Activated CD8-positive, alpha-beta T cell treated with anti-CD3 and anti-CD28 coated beads, Interleukin-2, amount 10 ng/mL, durations not matched to agents 7 days and 5 days (primary cell): Measurements from ENCODE around the gene AQP3. TPM values are rescaled to one million over a fixed set of nuclear protein-coding genes. Genes with fewer than 3 reads are reported as not detected.

Experiments used
- ATAC-seq: fragments of 150-1000 bp; cut with Tn5 transposase; one replicate; pipeline ENCODE4 v1.10.0; 2021; ENCODE audit warnings: moderate library complexity
- CTCF ChIA-PET: fragments of 350-600 bp; sonication (Branson Sonifier 250); formaldehyde crosslinking; loops from one replicate; lab custom pipeline; 2021; ENCODE audit warnings: antibody characterized with exemption; lab: Charles Lee
- POLR2A ChIA-PET: fragments of 350-600 bp; sonication (Branson Sonifier 250); formaldehyde crosslinking; loops from one replicate; lab custom pipeline; 2021; ENCODE audit warnings: antibody characterized with exemption; lab: Charles Lee
- DNase-seq: peaks from one replicate; pipeline ENCODE4 v3.0.0-alpha.2; 2020
- H3K27ac Mint-ChIP-seq: one replicate; pipeline ENCODE4 v1.8.0; 2021; ENCODE audit warnings: mild to moderate bottlenecking, mixed read lengths
- H3K27me3 Mint-ChIP-seq: one replicate; pipeline ENCODE4 v1.8.0; 2021; ENCODE audit warnings: low read depth, mixed read lengths
- H3K36me3 Mint-ChIP-seq: one replicate; pipeline ENCODE4 v1.8.0; 2021; ENCODE audit warnings: low read depth, mixed read lengths
- H3K4me1 Mint-ChIP-seq: one replicate; pipeline ENCODE4 v1.8.0; 2021; ENCODE audit warnings: low read depth, mixed read lengths
- H3K4me3 Mint-ChIP-seq: one replicate; pipeline ENCODE4 v1.8.0; 2021; ENCODE audit warnings: mild to moderate bottlenecking, mixed read lengths
- H3K9me3 Mint-ChIP-seq: one replicate; pipeline ENCODE4 v1.8.0; 2022; ENCODE audit warnings: mixed read lengths; ENCODE audit not compliant: insufficient read depth
- total RNA-seq, 2 experiments: library from RNA; stranded (reverse); gene quantifications; one replicate each; pipeline ENCODE4 v1.2.3, GENCODE V29; 2021

Gene AQP3
- total RNA-seq, 2 experiments from 2014 or later: 29.9 to 31.4 TPM

DNA sequence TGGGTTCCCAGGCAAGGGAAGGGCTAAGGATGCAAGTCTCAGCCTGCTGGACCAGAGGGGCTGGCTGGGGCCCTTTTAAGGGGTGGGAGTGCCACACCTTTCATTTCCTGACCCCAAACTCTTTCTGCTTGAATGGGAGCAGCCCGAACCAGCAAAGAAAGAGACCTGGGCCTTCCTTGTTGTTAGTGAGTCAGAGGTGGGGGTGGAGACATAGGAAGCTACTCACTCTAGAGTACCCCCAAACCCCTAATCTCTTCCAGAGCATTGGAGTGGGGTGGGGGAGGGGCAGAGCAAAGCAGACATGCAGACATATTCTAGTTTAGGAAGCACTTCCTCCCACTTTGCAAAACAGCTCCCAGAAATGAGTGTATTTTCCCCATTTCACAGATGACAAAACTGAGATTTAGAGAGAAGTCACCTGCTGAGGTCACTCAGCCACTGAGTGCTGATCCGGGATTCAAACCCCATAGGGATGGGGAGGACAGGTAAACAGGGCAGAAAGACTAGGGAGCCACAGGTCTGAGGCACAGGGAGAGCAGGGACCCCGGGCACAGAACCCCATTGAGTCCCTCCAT is 6.0 kb upstream of the AQP3 start:
- Mint-ChIP-seq H3K4me3 (no peak overlapping the region), H3K4me1 (peaks cover 61% of the 10 kb centered on the region), H3K9me3 (no peaks in the 10 kb centered on the region), H3K27me3 (no peaks in the 10 kb centered on the region), H3K36me3 (no peaks in the 10 kb centered on the region), H3K27ac (peak overlapping the region; percentile 84)
- ChIA-PET POLR2A (interaction anchor here (1.1 to 2.2 kb wide), 6 partner anchors 14 to 167 kb away, joined by 3 to 12 read pairs (median 6); partner anchors contain the start of genes NFX1 and NOL6), CTCF (interaction anchor here (0.6 to 8.9 kb wide), 28 partner anchors 11 to 572 kb away, joined by 3 to 209 read pairs (median 6); partner anchors contain the start of genes AQP7, NFX1 and NOL6)
- ATAC-seq: peak; percentile 22
- no peak for DNase-seq

DNA sequence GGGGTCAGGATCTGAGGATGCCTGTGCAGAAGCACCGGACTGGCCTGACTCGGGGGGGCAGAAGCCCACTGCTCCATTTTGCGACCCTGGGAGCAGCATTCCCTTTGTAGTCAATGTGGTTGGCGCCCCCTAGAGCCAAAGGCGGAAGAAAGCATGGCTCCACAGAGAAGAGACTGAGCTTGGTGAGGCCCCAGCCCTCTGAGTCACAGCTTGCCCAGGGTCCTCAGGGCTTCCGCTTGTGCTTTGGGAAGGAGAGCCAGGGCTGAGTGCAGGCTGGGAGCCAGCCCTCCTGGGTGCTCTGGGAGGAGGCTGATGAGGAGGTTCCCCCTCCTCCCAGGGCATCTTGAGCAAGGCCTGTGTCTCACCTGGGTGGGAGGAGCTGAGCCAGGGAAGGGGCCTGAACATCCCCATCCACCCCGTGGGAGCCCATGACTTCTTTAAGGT is 5.5 kb upstream of the AQP3 start:
- H3K4me3 Mint-ChIP-seq: no peak overlapping the region
- peak overlapping the region; percentile 84 for H3K27ac Mint-ChIP-seq
- POLR2A ChIA-PET: interaction anchor here (1.2 to 2.2 kb wide), 3 partner anchors 19 to 163 kb away, joined by 3 to 12 read pairs (median 8); partner anchors contain the start of gene NFX1
- peak; percentile 77 for ATAC-seq
- H3K4me1 Mint-ChIP-seq: peaks cover 62% of the 10 kb centered on the region
- no peaks in the 10 kb centered on the region for H3K36me3 Mint-ChIP-seq
- H3K9me3 Mint-ChIP-seq: no peaks in the 10 kb centered on the region
- H3K27me3 Mint-ChIP-seq: no peaks in the 10 kb centered on the region
- CTCF ChIA-PET: interaction anchor here (0.6 to 8.9 kb wide), 28 partner anchors 10 to 573 kb away, joined by 3 to 209 read pairs (median 6); partner anchors contain the start of genes AQP7, NFX1 and NOL6
- DNase-seq: peak; percentile 68

DNA sequence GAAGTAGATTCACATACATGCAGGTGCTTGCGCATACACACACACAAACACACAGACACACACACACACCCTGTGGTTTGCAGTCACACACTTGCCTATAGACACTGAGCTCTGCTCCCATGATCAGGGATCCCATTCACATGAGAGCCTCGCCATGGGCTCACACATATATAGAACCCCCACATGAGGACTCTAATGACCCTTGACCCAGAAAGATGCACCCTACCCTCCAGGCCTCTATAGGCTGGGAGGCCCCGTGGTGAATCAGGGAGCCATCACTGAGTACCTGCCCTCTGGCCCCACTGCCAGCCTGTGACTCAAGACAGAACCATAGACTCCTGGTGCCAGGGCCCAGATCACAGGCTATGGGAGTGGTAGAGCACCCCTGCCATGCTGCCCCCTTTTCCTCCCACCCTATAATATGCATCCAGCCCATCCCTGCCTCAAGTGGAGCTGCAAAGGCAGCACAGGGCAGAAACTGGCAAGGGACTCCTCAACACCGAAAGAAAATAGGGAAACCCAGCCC is 3.3 kb upstream of the AQP3 start:
- Mint-ChIP-seq H3K9me3 (no peaks in the 10 kb centered on the region), H3K4me1 (peaks cover 62% of the 10 kb centered on the region), H3K27me3 (no peaks in the 10 kb centered on the region), H3K36me3 (no peaks in the 10 kb centered on the region), H3K4me3 (no peak overlapping the region), H3K27ac (peak overlapping the region; percentile 25)
- no peak for DNase-seq
- ATAC-seq: no peak
- CTCF ChIA-PET: interaction anchor here (0.6 to 8.9 kb wide), 7 partner anchors 13 to 77 kb away, joined by 3 to 209 read pairs (median 5); no protein-coding TSS in a partner anchor
- POLR2A ChIA-PET: no interaction called here

DNA sequence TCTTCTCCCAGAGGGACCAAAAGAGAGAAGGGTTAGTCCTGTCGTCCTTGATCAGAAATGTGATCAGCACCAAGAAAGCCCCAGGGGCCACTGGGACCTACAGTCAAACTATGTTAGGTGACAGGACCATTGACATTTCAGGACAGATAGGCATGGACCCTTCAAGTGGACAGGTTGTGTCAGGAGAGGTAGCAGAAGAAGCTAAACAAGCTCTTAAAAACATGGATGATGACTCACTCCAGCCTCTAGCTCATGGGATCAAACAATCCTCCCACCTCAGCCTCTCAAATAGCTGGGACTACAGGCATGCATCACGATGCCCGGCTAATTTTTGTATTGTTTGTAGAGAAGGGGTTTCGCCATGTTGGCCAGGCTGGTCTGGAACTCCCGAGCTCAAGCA is 2.3 kb upstream of the AQP3 start:
- CTCF ChIA-PET: interaction anchor here (1.0 to 8.9 kb wide), 3 partner anchors 15 to 75 kb away, joined by 3 to 209 read pairs (median 85); no protein-coding TSS in a partner anchor
- ATAC-seq (no peak), DNase-seq (no peak)
- Mint-ChIP-seq H3K36me3 (no peaks in the 10 kb centered on the region), H3K27ac (no peak overlapping the region), H3K4me3 (no peak overlapping the region), H3K27me3 (no peaks in the 10 kb centered on the region), H3K9me3 (no peaks in the 10 kb centered on the region), H3K4me1 (peaks cover 66% of the 10 kb centered on the region)
- POLR2A ChIA-PET: no interaction called here

DNA sequence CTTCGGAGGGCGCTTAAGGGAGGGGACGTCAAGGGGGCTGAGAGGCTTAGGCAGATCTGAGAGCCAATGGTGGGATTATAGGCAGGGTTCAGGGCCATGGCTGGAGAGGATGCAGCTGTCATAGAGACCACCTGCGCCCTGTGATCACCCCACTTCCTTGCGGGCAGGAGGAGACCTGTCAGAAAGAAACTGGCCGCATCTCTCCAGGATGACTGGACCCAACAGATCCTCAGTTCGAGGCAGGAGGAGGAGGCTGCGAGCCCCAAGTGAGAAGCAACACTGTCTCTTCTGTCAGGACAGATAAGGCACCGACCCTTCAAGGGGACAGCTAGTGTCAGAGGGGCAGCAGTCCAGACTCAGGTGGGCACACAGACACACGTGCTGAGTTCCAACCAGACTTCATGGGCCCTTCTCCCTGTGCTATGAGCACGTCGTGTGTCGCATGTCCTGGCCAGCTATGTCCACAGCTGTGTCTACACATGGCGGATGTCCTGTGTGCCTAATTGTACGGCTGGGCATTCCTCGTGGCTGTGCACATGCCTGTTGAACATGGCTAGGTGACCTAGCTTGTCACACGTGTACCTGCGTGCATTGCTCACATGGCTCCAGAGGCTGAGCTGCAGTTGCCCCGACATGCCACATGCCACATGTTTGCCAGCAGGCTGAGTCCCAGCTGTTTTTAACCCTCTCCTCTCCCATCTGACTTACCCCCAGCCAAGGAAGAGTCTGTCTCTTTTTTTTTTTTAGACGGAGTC is 583 bp upstream of the AQP3 start:
- Mint-ChIP-seq H3K9me3 (no peaks in the 10 kb centered on the region), H3K4me3 (peak overlapping the region; percentile 89), H3K4me1 (peaks cover 55% of the 10 kb centered on the region), H3K36me3 (peaks cover 4% of the 10 kb centered on the region), H3K27ac (peak overlapping the region; percentile 91), H3K27me3 (no peaks in the 10 kb centered on the region)
- ChIA-PET CTCF (interaction anchor here (0.8 to 8.9 kb wide), 10 partner anchors 10 to 170 kb away, joined by 3 to 209 read pairs (median 14); partner anchors contain the start of gene NOL6), POLR2A (interaction anchor here (0.6 to 3.7 kb wide), 8 partner anchors 9 to 49 kb away, joined by 3 to 33 read pairs (median 4); partner anchors contain the start of gene NOL6)
- ATAC-seq (no peak), DNase-seq (no peak)

DNA sequence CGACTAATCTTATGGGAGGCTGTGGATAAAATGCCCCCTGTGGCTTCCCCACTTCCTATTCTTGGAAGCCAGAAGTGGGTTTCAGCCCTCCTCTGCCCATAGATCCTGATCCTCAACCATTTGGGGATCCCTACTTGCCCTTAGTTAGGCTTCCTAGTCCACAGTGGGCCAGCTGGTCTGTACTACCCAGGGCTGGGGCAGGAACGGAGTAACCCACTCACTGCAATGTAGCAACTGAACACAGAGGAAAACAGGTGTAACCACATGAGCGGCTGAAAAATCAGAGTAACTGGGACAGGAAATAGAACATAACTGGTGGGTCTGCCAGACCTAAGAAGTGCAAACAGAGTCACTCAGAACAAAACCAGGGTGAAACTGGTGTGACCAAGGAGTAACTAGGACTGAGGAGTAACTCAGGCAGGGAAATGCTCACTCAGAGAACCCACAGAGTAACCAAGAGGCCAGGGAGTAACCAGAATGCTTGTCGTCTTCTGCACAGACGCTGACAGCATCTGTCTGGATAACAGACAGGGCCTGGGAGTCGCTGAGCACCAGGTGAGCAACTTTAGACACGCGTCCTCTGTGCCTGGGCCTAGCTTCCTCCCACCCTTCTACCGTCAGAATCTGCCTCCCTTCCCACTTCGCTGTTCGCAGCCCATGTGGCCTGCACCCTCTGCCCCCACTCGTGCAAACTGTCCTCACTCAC is 1.0 kb downstream of the AQP3 start:
- DNase-seq (peak; percentile 75), ATAC-seq (peak; percentile 71)
- Mint-ChIP-seq H3K4me3 (peak overlapping the region; percentile 89), H3K27me3 (no peaks in the 10 kb centered on the region), H3K4me1 (peaks cover 50% of the 10 kb centered on the region), H3K9me3 (no peaks in the 10 kb centered on the region), H3K36me3 (peaks cover 9% of the 10 kb centered on the region), H3K27ac (peak overlapping the region; percentile 91)
- POLR2A ChIA-PET: interaction anchor here (0.9 to 3.7 kb wide), 4 partner anchors 18 to 30 kb away, joined by 3 to 33 read pairs (median 8); partner anchors contain the start of gene NOL6
- CTCF ChIA-PET: interaction anchor here (0.7 to 8.9 kb wide), 13 partner anchors 8 to 160 kb away, joined by 3 to 209 read pairs (median 8); partner anchors contain the start of gene NOL6

DNA sequence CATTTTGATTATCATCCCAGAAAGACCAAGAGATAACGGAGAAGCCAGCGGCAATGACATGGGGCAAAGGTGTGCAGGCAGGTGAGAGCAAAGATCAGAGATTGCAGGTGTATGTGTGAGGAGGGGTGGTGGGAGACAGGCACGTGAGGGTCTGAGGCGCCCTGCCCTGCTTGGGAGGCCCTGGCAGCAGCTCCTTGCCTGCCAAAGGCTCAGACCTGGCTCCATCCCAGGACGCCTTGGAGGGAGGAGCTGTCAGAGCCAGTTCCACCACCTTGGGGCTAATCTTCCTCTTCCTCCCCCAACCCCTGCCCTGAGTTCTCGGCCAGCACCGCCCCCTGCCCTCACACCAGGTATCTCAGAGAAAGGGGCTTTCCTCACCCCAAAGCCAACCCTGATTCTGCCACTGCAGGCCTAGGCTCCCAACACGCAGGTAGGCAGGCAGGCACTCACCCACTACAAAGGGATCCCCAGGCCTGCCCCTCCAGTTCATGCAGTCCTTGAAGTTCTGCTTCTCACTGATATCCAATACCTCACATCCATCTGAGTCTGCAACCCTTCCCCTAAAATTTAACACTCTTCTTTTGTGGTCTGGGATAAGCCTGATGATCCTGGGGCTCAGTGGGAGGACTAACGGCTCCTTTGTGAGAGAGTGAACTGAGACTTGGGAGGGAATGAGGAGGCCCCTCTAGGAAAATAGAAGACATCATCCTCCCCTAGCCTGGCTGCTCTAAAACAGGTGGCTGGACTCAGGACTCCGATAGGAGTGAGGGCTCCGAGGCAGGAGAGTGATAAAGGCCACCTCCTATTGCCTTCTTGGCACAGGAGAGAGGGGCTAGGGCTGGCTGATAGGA is 1.8 kb downstream of the AQP3 start:
- Mint-ChIP-seq H3K4me3 (peak overlapping the region; percentile 89), H3K9me3 (no peaks in the 10 kb centered on the region), H3K4me1 (peaks cover 47% of the 10 kb centered on the region), H3K36me3 (peaks cover 10% of the 10 kb centered on the region), H3K27ac (peak overlapping the region; percentile 91), H3K27me3 (no peaks in the 10 kb centered on the region)
- peak; percentile 0 for ATAC-seq
- CTCF ChIA-PET: interaction anchor here (1.7 to 8.9 kb wide), 4 partner anchors 19 to 32 kb away, joined by 4 to 209 read pairs (median 48); no protein-coding TSS in a partner anchor
- POLR2A ChIA-PET: interaction anchor here (1.4 to 3.7 kb wide), 2 partner anchors 28 to 29 kb away, joined by 3 to 33 read pairs; partner anchors contain the start of gene NOL6
- DNase-seq: no peak

DNA sequence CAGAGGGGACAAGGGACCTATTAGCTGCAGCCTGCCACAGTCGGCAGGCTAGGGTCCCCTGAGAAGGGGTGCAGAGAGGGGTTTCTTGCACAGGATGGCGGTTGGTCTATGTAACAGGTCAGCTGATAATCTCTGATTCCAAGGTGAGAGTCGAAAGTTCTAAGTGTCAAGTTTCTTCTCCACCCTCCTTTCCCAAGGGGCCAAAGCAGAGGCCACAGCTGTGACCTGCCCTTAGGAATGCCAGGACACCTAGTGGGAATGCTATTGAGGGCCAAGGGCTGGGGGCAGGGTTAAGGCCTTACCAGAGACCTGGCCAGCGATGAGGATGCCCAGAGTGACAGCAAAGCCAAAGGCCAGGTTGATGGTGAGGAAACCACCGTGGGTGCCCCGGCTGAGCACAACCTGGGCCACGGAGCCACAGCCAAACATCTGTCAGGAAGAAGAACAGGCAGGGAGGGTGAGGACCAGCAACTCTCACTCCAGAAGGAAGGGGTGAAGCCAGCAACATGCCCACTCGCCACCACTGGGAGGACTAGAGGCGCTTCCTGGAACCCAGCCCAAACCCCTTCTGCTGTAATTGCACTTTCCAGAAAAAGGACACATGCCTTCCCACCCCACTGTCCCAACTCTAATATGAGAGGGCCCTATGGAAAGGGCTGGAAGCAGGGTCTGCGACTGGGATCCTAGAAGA is 3.8 kb downstream of the AQP3 start:
- ChIA-PET CTCF (interaction anchor here (1.3 to 2.4 kb wide), 3 partner anchors 9 to 28 kb away, joined by 4 to 10 read pairs (median 7); no protein-coding TSS in a partner anchor), POLR2A (interaction anchor here (0.7 to 1.5 kb wide), 2 partner anchors 28 to 30 kb away, joined by 3 to 6 read pairs; partner anchors contain the start of gene NOL6)
- Mint-ChIP-seq H3K27ac (peak overlapping the region; percentile 30), H3K4me3 (no peak overlapping the region), H3K9me3 (no peaks in the 10 kb centered on the region), H3K36me3 (peaks cover 15% of the 10 kb centered on the region), H3K4me1 (peaks cover 56% of the 10 kb centered on the region), H3K27me3 (no peaks in the 10 kb centered on the region)
- ATAC-seq (no peak), DNase-seq (no peak)

DNA sequence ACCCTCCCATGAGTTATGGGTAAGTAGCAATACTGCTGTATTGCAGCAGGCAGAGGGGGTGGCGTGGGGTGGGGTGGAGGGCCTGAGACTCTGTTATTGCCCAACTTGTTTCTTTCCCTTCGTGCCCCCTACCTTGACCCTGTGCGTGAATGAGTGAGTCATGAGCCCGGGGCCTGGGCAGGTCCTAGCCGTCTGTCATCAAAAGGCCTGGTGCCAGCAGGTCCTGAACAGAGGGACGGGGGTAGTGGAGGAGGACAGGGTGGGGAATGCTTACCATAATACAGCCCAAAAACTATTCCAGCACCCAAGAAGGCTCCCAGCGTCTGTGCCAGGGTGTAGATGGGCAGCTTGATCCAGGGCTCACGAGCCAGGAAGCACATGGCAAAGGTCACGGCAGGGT is 4.3 kb downstream of the AQP3 start:
- peak overlapping the region; percentile 30 for H3K27ac Mint-ChIP-seq
- ChIA-PET POLR2A (interaction anchor here (1.5 kb wide), 1 partner anchor 30 kb away, joined by 6 read pairs; the partner anchor contains the start of gene NOL6), CTCF (interaction anchor here (1.3 to 2.4 kb wide), 3 partner anchors 10 to 28 kb away, joined by 4 to 10 read pairs (median 7); no protein-coding TSS in a partner anchor)
- H3K4me3 Mint-ChIP-seq: no peak overlapping the region
- no peak for ATAC-seq
- no peaks in the 10 kb centered on the region for H3K27me3 Mint-ChIP-seq
- H3K4me1 Mint-ChIP-seq: peaks cover 50% of the 10 kb centered on the region
- peaks cover 15% of the 10 kb centered on the region for H3K36me3 Mint-ChIP-seq
- DNase-seq: no peak
- H3K9me3 Mint-ChIP-seq: no peaks in the 10 kb centered on the region
